ENCODE measurements around the gene SCMH1. TPM values are rescaled to one million over a fixed set of nuclear protein-coding genes. Genes with fewer than 3 reads are reported as not detected.

SCMH1 gene
- total RNA-seq, 2 experiments from 2014 or later: 47.0 to 47.7 TPM

DNA sequence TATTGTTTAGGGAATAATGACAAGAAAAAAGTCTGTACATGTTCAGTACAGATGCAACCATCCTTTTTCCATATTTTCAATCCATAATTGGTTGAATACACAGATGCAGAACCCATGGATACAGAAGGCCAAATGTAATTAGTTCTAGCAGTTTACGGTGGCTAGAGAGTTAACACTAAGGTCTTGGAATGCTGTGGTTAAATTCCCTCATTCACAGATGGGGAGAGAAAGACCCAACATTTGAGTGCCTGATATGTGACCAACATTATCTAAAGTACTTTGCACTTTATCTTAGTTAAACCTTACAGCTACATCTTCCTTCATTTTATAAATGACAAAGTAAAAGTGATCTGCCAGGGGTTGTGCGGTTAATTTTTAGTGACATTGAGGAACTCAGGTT is 5.3 kb downstream of the SCMH1 start:
- no TSS peak for BruUV-seq (replicated peaks)
- no peak for TF ChIP-seq EZH2phosphoT487 (IDR thresholded peaks at IDR 0.05; ENCODE audit: borderline replicate concordance, low read depth, low read length)
- TF ChIP-seq, protein P1, sequence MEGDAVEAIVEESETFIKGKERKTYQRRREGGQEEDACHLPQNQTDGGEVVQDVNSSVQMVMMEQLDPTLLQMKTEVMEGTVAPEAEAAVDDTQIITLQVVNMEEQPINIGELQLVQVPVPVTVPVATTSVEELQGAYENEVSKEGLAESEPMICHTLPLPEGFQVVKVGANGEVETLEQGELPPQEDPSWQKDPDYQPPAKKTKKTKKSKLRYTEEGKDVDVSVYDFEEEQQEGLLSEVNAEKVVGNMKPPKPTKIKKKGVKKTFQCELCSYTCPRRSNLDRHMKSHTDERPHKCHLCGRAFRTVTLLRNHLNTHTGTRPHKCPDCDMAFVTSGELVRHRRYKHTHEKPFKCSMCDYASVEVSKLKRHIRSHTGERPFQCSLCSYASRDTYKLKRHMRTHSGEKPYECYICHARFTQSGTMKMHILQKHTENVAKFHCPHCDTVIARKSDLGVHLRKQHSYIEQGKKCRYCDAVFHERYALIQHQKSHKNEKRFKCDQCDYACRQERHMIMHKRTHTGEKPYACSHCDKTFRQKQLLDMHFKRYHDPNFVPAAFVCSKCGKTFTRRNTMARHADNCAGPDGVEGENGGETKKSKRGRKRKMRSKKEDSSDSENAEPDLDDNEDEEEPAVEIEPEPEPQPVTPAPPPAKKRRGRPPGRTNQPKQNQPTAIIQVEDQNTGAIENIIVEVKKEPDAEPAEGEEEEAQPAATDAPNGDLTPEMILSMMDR (conservative IDR thresholded peaks at IDR 0.05; ENCODE audit: low read length): no peak
- H4K20me1 ChIP-seq (ENCODE audit: insufficient read depth, low read length): peaks cover 26% of the 10 kb centered on the region
- H3K4me1 ChIP-seq (ENCODE audit: insufficient read depth, low read length, poor library complexity, severe bottlenecking): peaks cover 31% of the 10 kb centered on the region
- H3K4me2 ChIP-seq (ENCODE audit: low read length): no peak overlapping the region
- H3K4me3 ChIP-seq (ENCODE audit: low read depth, low read length, poor library complexity, severe bottlenecking): no peak overlapping the region
- DNase-seq (ENCODE audit: low spot score): no peak
- POLR2A ChIA-PET: interaction anchor here (0.7 to 1.3 kb wide), 2 partner anchors 41 to 51 kb away, joined by 3 to 4 read pairs; no protein-coding TSS in a partner anchor
- no peaks in the 10 kb centered on the region for H3K9me2 ChIP-seq (ENCODE audit: insufficient read depth, low read length)
- CTCF ChIA-PET (ENCODE audit: unreplicated experiment): no interaction called here
- peaks cover 4% of the 10 kb centered on the region; the same call in 1 of the 2 replicates for H3K36me3 ChIP-seq (ENCODE audit: insufficient read depth, low read length)
- no peak overlapping the region for H2AFZ ChIP-seq (ENCODE audit: low read length)
- no peak overlapping the region for H3K27ac ChIP-seq (ENCODE audit: low read depth, low read length, poor library complexity, severe bottlenecking)
- intact Hi-C loops (cut with micrococcal nuclease; ENCODE audit: unreplicated experiment): no loop called here
- H3K9me3 ChIP-seq (ENCODE audit: low read length): no peaks in the 10 kb centered on the region
- peaks cover 46% of the 10 kb centered on the region; the same call in 1 of the 2 replicates for H3K79me2 ChIP-seq (ENCODE audit: insufficient read depth, low read depth, low read length)

DNA sequence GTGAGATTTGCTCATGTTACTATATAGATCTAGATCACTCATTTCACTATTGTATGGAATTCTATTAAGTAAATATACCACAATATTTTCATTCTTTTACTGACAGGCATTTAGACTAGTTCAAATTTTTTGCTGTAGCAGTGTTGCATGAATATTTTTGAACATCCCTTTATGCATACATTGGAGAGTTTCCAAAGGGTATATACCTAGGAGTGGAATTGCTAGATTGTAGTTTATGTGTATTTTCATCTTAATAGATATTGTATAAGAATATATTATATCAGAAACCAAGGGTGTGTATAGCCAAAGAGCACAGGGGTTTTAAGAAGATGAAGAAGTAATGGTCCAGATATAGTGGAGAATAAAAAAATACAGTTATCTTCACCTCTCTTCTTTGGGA is 6.2 kb downstream of the SCMH1 start:
- H3K79me2 ChIP-seq (ENCODE audit: insufficient read depth, low read depth, low read length): peaks cover 46% of the 10 kb centered on the region; the same call in 1 of the 2 replicates

DNA sequence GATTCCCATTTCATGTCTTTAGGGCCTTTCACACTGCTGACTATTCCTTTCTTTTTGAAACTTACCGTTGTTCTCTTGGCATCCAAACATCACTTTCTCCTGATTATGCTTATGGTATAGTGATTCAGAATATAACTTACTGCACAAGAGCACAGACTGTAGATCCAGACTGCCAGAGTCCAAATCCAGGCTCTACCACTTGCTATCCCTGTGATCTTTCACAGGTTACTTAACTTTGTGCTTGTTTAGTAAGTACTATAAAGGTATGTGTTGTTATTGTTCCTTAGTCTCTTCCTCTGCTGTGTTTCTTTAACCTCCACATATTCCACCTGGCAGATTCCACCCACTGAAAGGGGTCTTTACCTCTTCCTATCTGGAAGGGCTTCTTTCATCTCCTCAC is 8.4 kb downstream of the SCMH1 start:
- intact Hi-C loops (cut with micrococcal nuclease; ENCODE audit: unreplicated experiment): no loop called here
- TF ChIP-seq, protein P1 (conservative IDR thresholded peaks at IDR 0.05; ENCODE audit: low read length): no peak
- TF ChIP-seq EZH2phosphoT487 (IDR thresholded peaks at IDR 0.05; ENCODE audit: borderline replicate concordance, low read depth, low read length): no peak

More for the DNA sequence above, 6.2 kb downstream of the SCMH1 start:
- intact Hi-C loops (cut with micrococcal nuclease; ENCODE audit: unreplicated experiment): no loop called here
- H3K36me3 ChIP-seq (ENCODE audit: insufficient read depth, low read length): peaks cover 4% of the 10 kb centered on the region; the same call in 1 of the 2 replicates
- no peak for DNase-seq (ENCODE audit: low spot score)
- H3K9me2 ChIP-seq (ENCODE audit: insufficient read depth, low read length): no peaks in the 10 kb centered on the region
- peaks cover 29% of the 10 kb centered on the region for H3K4me1 ChIP-seq (ENCODE audit: insufficient read depth, low read length, poor library complexity, severe bottlenecking)
- H3K4me3 ChIP-seq (ENCODE audit: low read depth, low read length, poor library complexity, severe bottlenecking): no peak overlapping the region
- no peaks in the 10 kb centered on the region for H3K9me3 ChIP-seq (ENCODE audit: low read length)
- no peak overlapping the region for H3K27ac ChIP-seq (ENCODE audit: low read depth, low read length, poor library complexity, severe bottlenecking)
- peaks cover 26% of the 10 kb centered on the region for H4K20me1 ChIP-seq (ENCODE audit: insufficient read depth, low read length)
- no TSS peak for BruUV-seq (replicated peaks)
- no peak overlapping the region for H2AFZ ChIP-seq (ENCODE audit: low read length)
- ChIA-PET POLR2A (interaction anchor here (0.6 to 0.7 kb wide), 2 partner anchors 9 to 251 kb away, joined by 3 to 4 read pairs; no protein-coding TSS in a partner anchor), CTCF (ENCODE audit: unreplicated experiment) (no interaction called here)
- no peak overlapping the region for H3K4me2 ChIP-seq (ENCODE audit: low read length)
- TF ChIP-seq, protein P1 (conservative IDR thresholded peaks at IDR 0.05; ENCODE audit: low read length): no peak
- no peak for TF ChIP-seq EZH2phosphoT487 (IDR thresholded peaks at IDR 0.05; ENCODE audit: borderline replicate concordance, low read depth, low read length)

More for the DNA sequence above, 8.4 kb downstream of the SCMH1 start:
- no peak overlapping the region for H3K4me3 ChIP-seq (ENCODE audit: low read depth, low read length, poor library complexity, severe bottlenecking)
- no peak overlapping the region for H3K4me2 ChIP-seq (ENCODE audit: low read length)
- peaks cover 34% of the 10 kb centered on the region; the same call in 1 of the 2 replicates for H3K79me2 ChIP-seq (ENCODE audit: insufficient read depth, low read depth, low read length)
- H3K4me1 ChIP-seq (ENCODE audit: insufficient read depth, low read length, poor library complexity, severe bottlenecking): peaks cover 7% of the 10 kb centered on the region
- H3K36me3 ChIP-seq (ENCODE audit: insufficient read depth, low read length): peaks cover 8% of the 10 kb centered on the region; the same call in 1 of the 2 replicates
- peaks cover 16% of the 10 kb centered on the region for H4K20me1 ChIP-seq (ENCODE audit: insufficient read depth, low read length)
- BruUV-seq (replicated peaks): TSS peak; percentile 16
- H2AFZ ChIP-seq (ENCODE audit: low read length): no peak overlapping the region
- ChIA-PET POLR2A (no interaction called here), CTCF (ENCODE audit: unreplicated experiment) (no interaction called here)
- H3K27ac ChIP-seq (ENCODE audit: low read depth, low read length, poor library complexity, severe bottlenecking): no peak overlapping the region
- no peak for DNase-seq (ENCODE audit: low spot score)
- H3K9me3 ChIP-seq (ENCODE audit: low read length): no peaks in the 10 kb centered on the region
- H3K9me2 ChIP-seq (ENCODE audit: insufficient read depth, low read length): no peaks in the 10 kb centered on the region

All from OCI-LY7 (cell line).